HEK293 (cell line): ENCODE measurements around the gene GLCE.

Experiments used
- CTCF ChIA-PET: fragments of 350-600 bp; formaldehyde crosslinking; extraction: SDS; loops from one replicate; lab custom pipeline; 2021; ENCODE audit warnings: antibody characterized with exemption; lab: Yijun Ruan, JAX
- POLR2A ChIA-PET: fragments of 300-600 bp; formaldehyde crosslinking; extraction: SDS; loops from one replicate; lab custom pipeline; 2020; ENCODE audit warnings: antibody characterized with exemption, inconsistent platforms; lab: Yijun Ruan, JAX
- H3K27ac ChIP-seq: fragments of 200-500 bp; sonication (Bioruptor generic); 2 replicates; pipeline ENCODE4 v1.5.1; 2014; ENCODE audit warnings: low read depth, low read length, control low read depth, inconsistent platforms; ENCODE audit errors: extremely low read depth
- H3K36me3 ChIP-seq, 2 experiments: fragments of 200-500 bp in 1 of 2; sonication (Bioruptor generic) in 1 of 2; 1 replicate in 1 of 2; 2 replicates in 1 of 2; pipeline ENCODE4 v1.5.1; 2014 to 2017; ENCODE audit warnings: inconsistent platforms in 2 of 2, low read length in 2 of 2; ENCODE audit not compliant: control insufficient read depth in 2 of 2, insufficient read depth in 1 of 2
- H3K4me1 ChIP-seq: fragments of 200-500 bp; sonication (Bioruptor generic); 2 replicates; pipeline ENCODE4 v1.5.1; 2014; ENCODE audit warnings: mild to moderate bottlenecking, low read length, inconsistent platforms; ENCODE audit not compliant: control insufficient read depth, insufficient read depth
- H3K4me3 ChIP-seq: 2 replicates; pipeline ENCODE4 v1.5.1; 2011; ENCODE audit warnings: low read depth, mild to moderate bottlenecking, control low read depth, low read length, moderate library complexity
- H3K9me3 ChIP-seq: fragments of 200-500 bp; sonication (Bioruptor generic); 2 replicates; pipeline ENCODE4 v1.5.1; 2014; ENCODE audit warnings: low read depth, low read length, inconsistent platforms; ENCODE audit not compliant: control insufficient read depth, insufficient read depth
- HOXD13 ChIP-seq: sonication (generic); formaldehyde crosslinking; IDR thresholded peaks from 2 replicates; pipeline ENCODE4 v1.8.0; 2022; ENCODE audit warnings: missing genetic modification reagents, borderline replicate concordance
- KLF7 ChIP-seq: fragments of 450-650 bp; formaldehyde crosslinking; IDR thresholded peaks from 2 replicates; pipeline ENCODE4 v1.5.1; 2016; ENCODE audit warnings: missing biosample characterization, missing genetic modification characterization, borderline replicate concordance
- SCRT2 ChIP-seq: fragments of 450-650 bp; formaldehyde crosslinking; IDR thresholded peaks from 2 replicates; pipeline ENCODE4 v1.5.1; 2016; ENCODE audit warnings: missing biosample characterization, missing genetic modification characterization
- SETDB1 ChIP-seq: IDR thresholded peaks from one replicate; pipeline ENCODE4 v1.6.1; 2017; ENCODE audit warnings: mild to moderate bottlenecking, low read length, moderate library complexity, mixed read lengths; ENCODE audit not compliant: insufficient read length
- WT1 ChIP-seq: fragments of 450-650 bp; formaldehyde crosslinking; IDR thresholded peaks from 2 replicates; pipeline ENCODE4 v1.5.1; 2016; ENCODE audit warnings: missing biosample characterization, missing genetic modification characterization
- ZBTB20 ChIP-seq: fragments of 450-650 bp; formaldehyde crosslinking; IDR thresholded peaks from 2 replicates; pipeline ENCODE4 v1.5.1; 2016; ENCODE audit warnings: missing biosample characterization, missing genetic modification characterization
- ZNF132 ChIP-seq: fragments of 450-650 bp; formaldehyde crosslinking; IDR thresholded peaks from 2 replicates; pipeline ENCODE4 v1.5.1; 2017; ENCODE audit warnings: missing biosample characterization, missing genetic modification characterization, borderline replicate concordance
- ZNF175 ChIP-seq: fragments of 450-650 bp; formaldehyde crosslinking; IDR thresholded peaks from 2 replicates; pipeline ENCODE4 v1.5.1; 2016; ENCODE audit warnings: missing biosample characterization, missing genetic modification characterization
- ZNF19 ChIP-seq: fragments of 450-650 bp; formaldehyde crosslinking; IDR thresholded peaks from 2 replicates; pipeline ENCODE4; 2016; ENCODE audit warnings: missing biosample characterization, missing genetic modification characterization, low read depth
- ZNF239 ChIP-seq: fragments of 450-650 bp; formaldehyde crosslinking; IDR thresholded peaks from 2 replicates; pipeline ENCODE4 v1.5.1; 2016; ENCODE audit warnings: missing biosample characterization, missing genetic modification characterization
- ZNF24 ChIP-seq: fragments of 450-650 bp; formaldehyde crosslinking; IDR thresholded peaks from 2 replicates; pipeline ENCODE4 v1.5.1; 2016; ENCODE audit warnings: missing biosample characterization, missing genetic modification characterization
- ZNF394 ChIP-seq: fragments of 450-650 bp; formaldehyde crosslinking; IDR thresholded peaks from 2 replicates; pipeline ENCODE4 v1.5.1; 2016; ENCODE audit warnings: missing biosample characterization, missing genetic modification characterization, mild to moderate bottlenecking, moderate library complexity, borderline replicate concordance
- ZNF416 ChIP-seq: fragments of 450-650 bp; formaldehyde crosslinking; IDR thresholded peaks from 2 replicates; pipeline ENCODE4 v1.5.1; 2016; ENCODE audit warnings: missing biosample characterization, missing genetic modification characterization
- ZNF621 ChIP-seq: fragments of 450-650 bp; formaldehyde crosslinking; IDR thresholded peaks from 2 replicates; pipeline ENCODE4 v1.5.1; 2017; ENCODE audit warnings: missing biosample characterization, missing genetic modification characterization
- ZNF624 ChIP-seq: fragments of 450-650 bp; formaldehyde crosslinking; IDR thresholded peaks from 2 replicates; pipeline ENCODE4 v1.5.1; 2017; ENCODE audit warnings: missing biosample characterization, missing genetic modification characterization
- ZNF654 ChIP-seq: fragments of 450-650 bp; formaldehyde crosslinking; IDR thresholded peaks from 2 replicates; pipeline ENCODE4 v1.5.1; 2016; ENCODE audit warnings: low read depth, missing biosample characterization, missing genetic modification characterization
- ZNF664 ChIP-seq: fragments of 450-650 bp; formaldehyde crosslinking; IDR thresholded peaks from 2 replicates; pipeline ENCODE4 v1.5.1; 2016; ENCODE audit warnings: missing biosample characterization, missing genetic modification characterization
- ZNF747 ChIP-seq: fragments of 450-650 bp; formaldehyde crosslinking; IDR thresholded peaks from 2 replicates; pipeline ENCODE4 v1.5.1; 2016; ENCODE audit warnings: missing biosample characterization, missing genetic modification characterization
- ZNF768 ChIP-seq: fragments of 450-650 bp; formaldehyde crosslinking; IDR thresholded peaks from 2 replicates; pipeline ENCODE4 v1.5.1; 2018; ENCODE audit warnings: missing biosample characterization, mild to moderate bottlenecking, missing genetic modification characterization
- ZNF792 ChIP-seq: fragments of 450-650 bp; formaldehyde crosslinking; IDR thresholded peaks from 2 replicates; pipeline ENCODE4 v1.5.1; 2016; ENCODE audit warnings: missing biosample characterization, missing genetic modification characterization
- ZNF843 ChIP-seq: fragments of 450-650 bp; formaldehyde crosslinking; IDR thresholded peaks from 2 replicates; pipeline ENCODE4 v1.5.1; 2016; ENCODE audit warnings: missing biosample characterization, missing genetic modification characterization
- TF ChIP-seq, protein P1 (sequence below): fragments of 450-650 bp; formaldehyde crosslinking; IDR thresholded peaks from 2 replicates; pipeline ENCODE4 v1.5.1; 2016; ENCODE audit warnings: missing biosample characterization, missing genetic modification characterization, borderline replicate concordance
- TF ChIP-seq, protein P2 (sequence below): fragments of 450-650 bp; formaldehyde crosslinking; IDR thresholded peaks from 2 replicates; pipeline ENCODE4 v1.5.1; 2016; ENCODE audit warnings: missing biosample characterization, missing genetic modification characterization
- TF ChIP-seq, protein P3 (sequence below): fragments of 450-650 bp; formaldehyde crosslinking; IDR thresholded peaks from 2 replicates; pipeline ENCODE4 v1.5.1; 2016; ENCODE audit warnings: missing biosample characterization, missing genetic modification characterization
- TF ChIP-seq, protein P4 (sequence below): fragments of 450-650 bp; formaldehyde crosslinking; IDR thresholded peaks from 2 replicates; pipeline ENCODE4 v1.5.1; 2017; ENCODE audit warnings: missing biosample characterization, missing genetic modification characterization
- TF ChIP-seq, protein P5 (sequence below): fragments of 450-650 bp; formaldehyde crosslinking; IDR thresholded peaks from 2 replicates; pipeline ENCODE4 v1.5.1; 2016; ENCODE audit warnings: missing biosample characterization, missing genetic modification characterization

Gene GLCE

DNA sequence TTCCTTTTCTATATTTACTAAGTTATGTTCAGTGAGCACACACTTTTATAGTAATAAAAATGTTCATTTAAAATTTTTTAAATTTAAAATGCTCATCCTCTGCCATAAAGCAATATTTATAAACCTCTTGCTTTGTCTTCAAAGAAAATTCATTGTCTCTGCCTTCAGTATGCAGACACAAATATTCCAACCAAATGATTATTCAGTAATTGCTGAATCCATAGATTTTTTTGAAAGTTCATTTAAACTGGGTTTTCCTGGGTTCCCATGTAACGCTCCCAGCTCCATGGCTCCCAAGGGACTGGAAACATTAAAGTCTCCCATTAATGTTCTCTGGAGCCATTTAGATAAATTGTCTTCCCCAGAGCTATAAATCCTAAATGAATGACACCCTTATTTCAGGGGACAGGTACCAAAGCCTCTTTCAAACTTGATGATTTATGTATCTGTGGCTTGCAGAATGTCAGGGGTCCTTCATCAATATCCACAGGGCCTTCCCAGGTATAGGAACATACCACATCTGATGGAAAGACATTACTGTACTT, 15.2 kb upstream of the GLCE start (continued):
- TF ChIP-seq, protein P1, sequence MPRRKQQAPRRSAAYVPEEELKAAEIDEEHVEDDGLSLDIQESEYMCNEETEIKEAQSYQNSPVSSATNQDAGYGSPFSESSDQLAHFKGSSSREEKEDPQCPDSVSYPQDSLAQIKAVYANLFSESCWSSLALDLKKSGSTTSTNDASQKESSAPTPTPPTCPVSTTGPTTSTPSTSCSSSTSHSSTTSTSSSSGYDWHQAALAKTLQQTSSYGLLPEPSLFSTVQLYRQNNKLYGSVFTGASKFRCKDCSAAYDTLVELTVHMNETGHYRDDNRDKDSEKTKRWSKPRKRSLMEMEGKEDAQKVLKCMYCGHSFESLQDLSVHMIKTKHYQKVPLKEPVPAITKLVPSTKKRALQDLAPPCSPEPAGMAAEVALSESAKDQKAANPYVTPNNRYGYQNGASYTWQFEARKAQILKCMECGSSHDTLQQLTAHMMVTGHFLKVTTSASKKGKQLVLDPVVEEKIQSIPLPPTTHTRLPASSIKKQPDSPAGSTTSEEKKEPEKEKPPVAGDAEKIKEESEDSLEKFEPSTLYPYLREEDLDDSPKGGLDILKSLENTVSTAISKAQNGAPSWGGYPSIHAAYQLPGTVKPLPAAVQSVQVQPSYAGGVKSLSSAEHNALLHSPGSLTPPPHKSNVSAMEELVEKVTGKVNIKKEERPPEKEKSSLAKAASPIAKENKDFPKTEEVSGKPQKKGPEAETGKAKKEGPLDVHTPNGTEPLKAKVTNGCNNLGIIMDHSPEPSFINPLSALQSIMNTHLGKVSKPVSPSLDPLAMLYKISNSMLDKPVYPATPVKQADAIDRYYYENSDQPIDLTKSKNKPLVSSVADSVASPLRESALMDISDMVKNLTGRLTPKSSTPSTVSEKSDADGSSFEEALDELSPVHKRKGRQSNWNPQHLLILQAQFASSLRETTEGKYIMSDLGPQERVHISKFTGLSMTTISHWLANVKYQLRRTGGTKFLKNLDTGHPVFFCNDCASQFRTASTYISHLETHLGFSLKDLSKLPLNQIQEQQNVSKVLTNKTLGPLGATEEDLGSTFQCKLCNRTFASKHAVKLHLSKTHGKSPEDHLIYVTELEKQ (tag by site-specific recombination) = 0 out of 2 replicates have a peak, but pooled peaks have one; percentile 11
- TF ChIP-seq HOXD13 (no peak), ZNF768 (tag by site-specific recombination) (no peak), ZNF19 (tag by site-specific recombination) (no peak), WT1 (peak; percentile 79), ZBTB20 (tag by site-specific recombination) (peak; percentile 7; the same call in 1 of the 2 replicates), ZNF394 (tag by site-specific recombination) (no peak), ZNF175 (tag by site-specific recombination) (no peak), ZNF24 (tag by site-specific recombination) (0 out of 2 replicates have a peak, but pooled peaks have one; percentile 24)

DNA sequence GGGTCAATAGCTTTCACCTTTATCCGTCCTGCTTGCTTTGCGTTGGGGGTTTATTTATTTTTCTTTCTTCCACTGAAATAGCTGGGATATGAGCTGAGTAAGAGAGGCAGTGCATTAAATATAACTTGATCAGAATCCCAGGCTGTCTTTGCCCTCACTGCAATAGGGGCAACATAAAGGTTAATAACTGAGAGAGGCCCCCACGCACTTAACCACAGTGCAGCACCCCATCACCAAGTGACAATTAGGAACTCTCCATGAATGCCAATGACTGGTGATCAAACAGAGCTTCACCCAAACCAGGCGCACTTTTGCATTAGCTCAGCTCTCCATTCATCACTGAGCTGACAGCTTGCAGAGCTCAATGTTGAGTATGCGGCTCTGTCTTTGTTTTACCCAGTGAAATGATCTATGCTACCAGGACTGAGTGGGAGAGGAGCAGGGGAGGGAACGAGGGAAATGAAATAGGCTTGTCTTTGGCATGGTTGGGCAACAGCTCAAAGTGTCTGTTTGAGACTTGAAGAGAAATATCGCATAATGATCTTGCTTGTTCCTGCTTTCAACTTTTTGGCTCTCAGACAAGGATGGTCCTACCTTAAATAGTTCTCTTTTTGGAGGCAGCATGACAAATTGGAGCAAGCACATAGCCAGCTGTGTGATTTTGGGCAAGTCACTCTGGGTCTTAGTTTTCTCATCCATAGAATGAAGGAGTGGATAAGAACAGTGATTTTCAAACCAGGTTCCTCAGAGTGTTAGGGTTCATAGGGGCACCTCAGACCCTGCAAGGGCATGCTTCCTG, 14.5 kb upstream of the GLCE start:
- H3K27ac ChIP-seq = peak overlapping the region; percentile 70
- no peaks in the 10 kb centered on the region for H3K36me3 ChIP-seq
- H3K9me3 ChIP-seq = no peaks in the 10 kb centered on the region
- H3K4me1 ChIP-seq = peaks cover 40% of the 10 kb centered on the region
- ChIA-PET CTCF (interaction anchor here (0.5 to 1.7 kb wide), 5 partner anchors 8 to 253 kb away, joined by 3 to 7 read pairs (median 5); no protein-coding TSS in a partner anchor), POLR2A (interaction anchor here (0.6 to 1.7 kb wide), 3 partner anchors 8 to 67 kb away, joined by 4 to 20 read pairs (median 4); partner anchors contain the start of gene GLCE)
- no peak overlapping the region for H3K4me3 ChIP-seq
- TF ChIP-seq, protein P2, sequence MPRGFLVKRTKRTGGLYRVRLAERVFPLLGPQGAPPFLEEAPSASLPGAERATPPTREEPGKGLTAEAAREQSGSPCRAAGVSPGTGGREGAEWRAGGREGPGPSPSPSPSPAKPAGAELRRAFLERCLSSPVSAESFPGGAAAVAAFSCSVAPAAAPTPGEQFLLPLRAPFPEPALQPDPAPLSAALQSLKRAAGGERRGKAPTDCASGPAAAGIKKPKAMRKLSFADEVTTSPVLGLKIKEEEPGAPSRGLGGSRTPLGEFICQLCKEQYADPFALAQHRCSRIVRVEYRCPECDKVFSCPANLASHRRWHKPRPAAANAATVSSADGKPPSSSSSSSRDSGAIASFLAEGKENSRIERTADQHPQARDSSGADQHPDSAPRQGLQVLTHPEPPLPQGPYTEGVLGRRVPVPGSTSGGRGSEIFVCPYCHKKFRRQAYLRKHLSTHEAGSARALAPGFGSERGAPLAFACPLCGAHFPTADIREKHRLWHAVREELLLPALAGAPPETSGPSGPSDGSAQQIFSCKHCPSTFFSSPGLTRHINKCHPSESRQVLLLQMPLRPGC (tag by site-specific recombination) = 0 out of 2 replicates have a peak, but pooled peaks have one; percentile 19
- TF ChIP-seq ZNF654 (tag by site-specific recombination) = no peak
- TF ChIP-seq ZNF747 = no peak
- no peak for TF ChIP-seq KLF7 (tag by site-specific recombination)
- TF ChIP-seq, protein P3, sequence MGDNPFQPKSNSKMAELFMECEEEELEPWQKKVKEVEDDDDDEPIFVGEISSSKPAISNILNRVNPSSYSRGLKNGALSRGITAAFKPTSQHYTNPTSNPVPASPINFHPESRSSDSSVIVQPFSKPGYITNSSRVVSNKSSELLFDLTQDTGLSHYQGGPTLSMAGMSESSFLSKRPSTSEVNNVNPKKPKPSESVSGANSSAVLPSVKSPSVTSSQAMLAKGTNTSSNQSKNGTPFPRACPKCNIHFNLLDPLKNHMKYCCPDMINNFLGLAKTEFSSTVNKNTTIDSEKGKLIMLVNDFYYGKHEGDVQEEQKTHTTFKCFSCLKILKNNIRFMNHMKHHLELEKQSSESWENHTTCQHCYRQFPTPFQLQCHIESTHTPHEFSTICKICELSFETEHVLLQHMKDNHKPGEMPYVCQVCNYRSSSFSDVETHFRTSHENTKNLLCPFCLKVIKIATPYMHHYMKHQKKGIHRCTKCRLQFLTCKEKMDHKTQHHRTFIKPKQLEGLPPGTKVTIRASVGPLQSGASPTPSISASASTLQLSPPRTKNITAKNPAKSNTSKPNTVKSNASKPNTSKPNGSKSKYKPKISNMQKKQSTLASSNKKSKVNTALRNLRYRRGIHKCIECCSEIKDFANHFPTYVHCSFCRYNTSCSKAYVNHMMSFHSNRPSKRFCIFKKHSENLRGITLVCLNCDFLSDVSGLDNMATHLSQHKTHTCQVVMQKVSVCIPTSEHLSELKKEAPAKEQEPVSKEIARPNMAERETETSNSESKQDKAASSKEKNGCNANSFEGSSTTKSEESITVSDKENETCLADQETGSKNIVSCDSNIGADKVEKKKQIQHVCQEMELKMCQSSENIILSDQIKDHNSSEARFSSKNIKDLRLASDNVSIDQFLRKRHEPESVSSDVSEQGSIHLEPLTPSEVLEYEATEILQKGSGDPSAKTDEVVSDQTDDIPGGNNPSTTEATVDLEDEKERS (tag by site-specific recombination) = no peak
- no peak for TF ChIP-seq ZNF19 (tag by site-specific recombination)
- TF ChIP-seq SETDB1 = no peak
- no peak for TF ChIP-seq ZNF792 (tag by site-specific recombination)
- TF ChIP-seq ZNF664 (tag by site-specific recombination) = no peak
- no peak for TF ChIP-seq ZNF416 (tag by site-specific recombination)
- TF ChIP-seq, protein P4, sequence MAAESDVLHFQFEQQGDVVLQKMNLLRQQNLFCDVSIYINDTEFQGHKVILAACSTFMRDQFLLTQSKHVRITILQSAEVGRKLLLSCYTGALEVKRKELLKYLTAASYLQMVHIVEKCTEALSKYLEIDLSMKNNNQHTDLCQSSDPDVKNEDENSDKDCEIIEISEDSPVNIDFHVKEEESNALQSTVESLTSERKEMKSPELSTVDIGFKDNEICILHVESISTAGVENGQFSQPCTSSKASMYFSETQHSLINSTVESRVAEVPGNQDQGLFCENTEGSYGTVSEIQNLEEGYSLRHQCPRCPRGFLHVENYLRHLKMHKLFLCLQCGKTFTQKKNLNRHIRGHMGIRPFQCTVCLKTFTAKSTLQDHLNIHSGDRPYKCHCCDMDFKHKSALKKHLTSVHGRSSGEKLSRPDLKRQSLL (tag by site-specific recombination) = no peak
- TF ChIP-seq ZNF239 = no peak
- TF ChIP-seq SCRT2 = no peak
- TF ChIP-seq ZNF621 (tag by site-specific recombination) = no peak
- peak; percentile 86 for TF ChIP-seq ZNF843 (tag by site-specific recombination)
- TF ChIP-seq, protein P5, sequence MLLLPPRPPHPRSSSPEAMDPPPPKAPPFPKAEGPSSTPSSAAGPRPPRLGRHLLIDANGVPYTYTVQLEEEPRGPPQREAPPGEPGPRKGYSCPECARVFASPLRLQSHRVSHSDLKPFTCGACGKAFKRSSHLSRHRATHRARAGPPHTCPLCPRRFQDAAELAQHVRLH = no peak
- TF ChIP-seq ZNF132 = no peak
- TF ChIP-seq ZNF624 (tag by site-specific recombination) = 0 out of 2 replicates have a peak, but pooled peaks have one; percentile 25
